ENCODE results near the gene OR3A3. TPM values are rescaled to one million over a fixed set of nuclear protein-coding genes. Genes with fewer than 3 reads are reported as not detected.

OR3A3 gene
- total and polyA plus RNA-seq, 2 experiments from 2014 or later: not detected

DNA sequence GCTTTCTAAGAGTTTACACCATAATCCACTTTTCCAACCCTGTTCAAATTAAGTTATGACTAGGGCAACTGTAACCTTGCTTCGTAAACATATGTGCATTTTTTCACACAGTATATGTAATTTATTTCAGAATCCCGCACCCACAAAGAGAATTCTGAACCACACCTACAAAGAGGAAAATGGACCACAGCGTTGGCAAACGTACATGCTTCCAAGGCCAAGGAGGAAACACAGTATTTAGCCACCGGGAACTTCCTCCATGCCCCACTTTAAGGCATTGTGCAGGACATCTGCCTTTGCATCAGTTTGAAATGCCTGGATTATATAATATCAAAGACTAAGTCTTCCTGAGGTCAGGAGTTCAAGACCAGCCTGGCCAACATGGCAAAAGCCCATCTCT, 58.4 kb downstream of the OR3A3 start (continued):
- TF ChIP-seq, protein P1, sequence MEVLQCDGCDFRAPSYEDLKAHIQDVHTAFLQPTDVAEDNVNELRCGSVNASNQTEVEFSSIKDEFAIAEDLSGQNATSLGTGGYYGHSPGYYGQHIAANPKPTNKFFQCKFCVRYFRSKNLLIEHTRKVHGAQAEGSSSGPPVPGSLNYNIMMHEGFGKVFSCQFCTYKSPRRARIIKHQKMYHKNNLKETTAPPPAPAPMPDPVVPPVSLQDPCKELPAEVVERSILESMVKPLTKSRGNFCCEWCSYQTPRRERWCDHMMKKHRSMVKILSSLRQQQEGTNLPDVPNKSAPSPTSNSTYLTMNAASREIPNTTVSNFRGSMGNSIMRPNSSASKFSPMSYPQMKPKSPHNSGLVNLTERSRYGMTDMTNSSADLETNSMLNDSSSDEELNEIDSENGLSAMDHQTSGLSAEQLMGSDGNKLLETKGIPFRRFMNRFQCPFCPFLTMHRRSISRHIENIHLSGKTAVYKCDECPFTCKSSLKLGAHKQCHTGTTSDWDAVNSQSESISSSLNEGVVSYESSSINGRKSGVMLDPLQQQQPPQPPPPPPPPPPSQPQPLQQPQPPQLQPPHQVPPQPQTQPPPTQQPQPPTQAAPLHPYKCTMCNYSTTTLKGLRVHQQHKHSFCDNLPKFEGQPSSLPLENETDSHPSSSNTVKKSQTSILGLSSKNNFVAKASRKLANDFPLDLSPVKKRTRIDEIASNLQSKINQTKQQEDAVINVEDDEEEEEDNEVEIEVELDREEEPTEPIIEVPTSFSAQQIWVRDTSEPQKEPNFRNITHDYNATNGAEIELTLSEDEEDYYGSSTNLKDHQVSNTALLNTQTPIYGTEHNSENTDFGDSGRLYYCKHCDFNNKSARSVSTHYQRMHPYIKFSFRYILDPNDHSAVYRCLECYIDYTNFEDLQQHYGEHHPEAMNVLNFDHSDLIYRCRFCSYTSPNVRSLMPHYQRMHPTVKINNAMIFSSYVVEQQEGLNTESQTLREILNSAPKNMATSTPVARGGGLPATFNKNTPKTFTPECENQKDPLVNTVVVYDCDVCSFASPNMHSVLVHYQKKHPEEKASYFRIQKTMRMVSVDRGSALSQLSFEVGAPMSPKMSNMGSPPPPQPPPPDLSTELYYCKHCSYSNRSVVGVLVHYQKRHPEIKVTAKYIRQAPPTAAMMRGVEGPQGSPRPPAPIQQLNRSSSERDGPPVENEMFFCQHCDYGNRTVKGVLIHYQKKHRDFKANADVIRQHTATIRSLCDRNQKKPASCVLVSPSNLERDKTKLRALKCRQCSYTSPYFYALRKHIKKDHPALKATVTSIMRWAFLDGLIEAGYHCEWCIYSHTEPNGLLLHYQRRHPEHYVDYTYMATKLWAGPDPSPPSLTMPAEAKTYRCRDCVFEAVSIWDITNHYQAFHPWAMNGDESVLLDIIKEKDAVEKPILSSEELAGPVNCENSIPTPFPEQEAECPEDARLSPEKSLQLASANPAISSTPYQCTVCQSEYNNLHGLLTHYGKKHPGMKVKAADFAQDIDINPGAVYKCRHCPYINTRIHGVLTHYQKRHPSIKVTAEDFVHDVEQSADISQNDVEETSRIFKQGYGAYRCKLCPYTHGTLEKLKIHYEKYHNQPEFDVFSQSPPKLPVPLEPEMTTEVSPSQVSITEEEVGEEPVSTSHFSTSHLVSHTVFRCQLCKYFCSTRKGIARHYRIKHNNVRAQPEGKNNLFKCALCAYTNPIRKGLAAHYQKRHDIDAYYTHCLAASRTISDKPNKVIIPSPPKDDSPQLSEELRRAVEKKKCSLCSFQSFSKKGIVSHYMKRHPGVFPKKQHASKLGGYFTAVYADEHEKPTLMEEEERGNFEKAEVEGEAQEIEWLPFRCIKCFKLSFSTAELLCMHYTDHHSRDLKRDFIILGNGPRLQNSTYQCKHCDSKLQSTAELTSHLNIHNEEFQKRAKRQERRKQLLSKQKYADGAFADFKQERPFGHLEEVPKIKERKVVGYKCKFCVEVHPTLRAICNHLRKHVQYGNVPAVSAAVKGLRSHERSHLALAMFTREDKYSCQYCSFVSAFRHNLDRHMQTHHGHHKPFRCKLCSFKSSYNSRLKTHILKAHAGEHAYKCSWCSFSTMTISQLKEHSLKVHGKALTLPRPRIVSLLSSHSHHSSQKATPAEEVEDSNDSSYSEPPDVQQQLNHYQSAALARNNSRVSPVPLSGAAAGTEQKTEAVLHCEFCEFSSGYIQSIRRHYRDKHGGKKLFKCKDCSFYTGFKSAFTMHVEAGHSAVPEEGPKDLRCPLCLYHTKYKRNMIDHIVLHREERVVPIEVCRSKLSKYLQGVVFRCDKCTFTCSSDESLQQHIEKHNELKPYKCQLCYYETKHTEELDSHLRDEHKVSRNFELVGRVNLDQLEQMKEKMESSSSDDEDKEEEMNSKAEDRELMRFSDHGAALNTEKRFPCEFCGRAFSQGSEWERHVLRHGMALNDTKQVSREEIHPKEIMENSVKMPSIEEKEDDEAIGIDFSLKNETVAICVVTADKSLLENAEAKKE (CRISPR knock-in tag; IDR thresholded peaks at IDR 0.05): no peak
- TF ChIP-seq EZH2 (IDR thresholded peaks at IDR 0.05; ENCODE audit: low read depth, unreplicated experiment) (no peak), JUNB (IDR thresholded peaks at IDR 0.05; ENCODE audit: unreplicated experiment) (no peak), POLR2AphosphoS5 (IDR thresholded peaks at IDR 0.05; ENCODE audit: low read depth) (no peak), ETS1 (IDR thresholded peaks at IDR 0.05) (no peak), ZNF331 (CRISPR knock-in tag; IDR thresholded peaks at IDR 0.05; ENCODE audit: low read depth) (no peak), EZH2phosphoT487 (IDR thresholded peaks at IDR 0.05; ENCODE audit: unreplicated experiment) (no peak), STAT1 (IDR thresholded peaks at IDR 0.05; ENCODE audit: unreplicated experiment) (no peak), NANOG (IDR thresholded peaks at IDR 0.05; ENCODE audit: borderline replicate concordance) (no peak), CREB1 (CRISPR knock-in tag; IDR thresholded peaks at IDR 0.05; ENCODE audit: low read depth) (no peak), ZNF114 (CRISPR knock-in tag; IDR thresholded peaks at IDR 0.05) (no peak)
- TF ChIP-seq, protein P2, sequence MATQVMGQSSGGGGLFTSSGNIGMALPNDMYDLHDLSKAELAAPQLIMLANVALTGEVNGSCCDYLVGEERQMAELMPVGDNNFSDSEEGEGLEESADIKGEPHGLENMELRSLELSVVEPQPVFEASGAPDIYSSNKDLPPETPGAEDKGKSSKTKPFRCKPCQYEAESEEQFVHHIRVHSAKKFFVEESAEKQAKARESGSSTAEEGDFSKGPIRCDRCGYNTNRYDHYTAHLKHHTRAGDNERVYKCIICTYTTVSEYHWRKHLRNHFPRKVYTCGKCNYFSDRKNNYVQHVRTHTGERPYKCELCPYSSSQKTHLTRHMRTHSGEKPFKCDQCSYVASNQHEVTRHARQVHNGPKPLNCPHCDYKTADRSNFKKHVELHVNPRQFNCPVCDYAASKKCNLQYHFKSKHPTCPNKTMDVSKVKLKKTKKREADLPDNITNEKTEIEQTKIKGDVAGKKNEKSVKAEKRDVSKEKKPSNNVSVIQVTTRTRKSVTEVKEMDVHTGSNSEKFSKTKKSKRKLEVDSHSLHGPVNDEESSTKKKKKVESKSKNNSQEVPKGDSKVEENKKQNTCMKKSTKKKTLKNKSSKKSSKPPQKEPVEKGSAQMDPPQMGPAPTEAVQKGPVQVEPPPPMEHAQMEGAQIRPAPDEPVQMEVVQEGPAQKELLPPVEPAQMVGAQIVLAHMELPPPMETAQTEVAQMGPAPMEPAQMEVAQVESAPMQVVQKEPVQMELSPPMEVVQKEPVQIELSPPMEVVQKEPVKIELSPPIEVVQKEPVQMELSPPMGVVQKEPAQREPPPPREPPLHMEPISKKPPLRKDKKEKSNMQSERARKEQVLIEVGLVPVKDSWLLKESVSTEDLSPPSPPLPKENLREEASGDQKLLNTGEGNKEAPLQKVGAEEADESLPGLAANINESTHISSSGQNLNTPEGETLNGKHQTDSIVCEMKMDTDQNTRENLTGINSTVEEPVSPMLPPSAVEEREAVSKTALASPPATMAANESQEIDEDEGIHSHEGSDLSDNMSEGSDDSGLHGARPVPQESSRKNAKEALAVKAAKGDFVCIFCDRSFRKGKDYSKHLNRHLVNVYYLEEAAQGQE (IDR thresholded peaks at IDR 0.05; ENCODE audit: unreplicated experiment): no peak

Measured in GM23338 (cell line).